ENCODE measurements around the gene PFN1. TPM values are rescaled to one million over a fixed set of nuclear protein-coding genes. Genes with fewer than 3 reads are reported as not detected.

The PFN1 gene
- total RNA-seq, 2 experiments from 2014 or later = 1,726 to 1,759 TPM

DNA sequence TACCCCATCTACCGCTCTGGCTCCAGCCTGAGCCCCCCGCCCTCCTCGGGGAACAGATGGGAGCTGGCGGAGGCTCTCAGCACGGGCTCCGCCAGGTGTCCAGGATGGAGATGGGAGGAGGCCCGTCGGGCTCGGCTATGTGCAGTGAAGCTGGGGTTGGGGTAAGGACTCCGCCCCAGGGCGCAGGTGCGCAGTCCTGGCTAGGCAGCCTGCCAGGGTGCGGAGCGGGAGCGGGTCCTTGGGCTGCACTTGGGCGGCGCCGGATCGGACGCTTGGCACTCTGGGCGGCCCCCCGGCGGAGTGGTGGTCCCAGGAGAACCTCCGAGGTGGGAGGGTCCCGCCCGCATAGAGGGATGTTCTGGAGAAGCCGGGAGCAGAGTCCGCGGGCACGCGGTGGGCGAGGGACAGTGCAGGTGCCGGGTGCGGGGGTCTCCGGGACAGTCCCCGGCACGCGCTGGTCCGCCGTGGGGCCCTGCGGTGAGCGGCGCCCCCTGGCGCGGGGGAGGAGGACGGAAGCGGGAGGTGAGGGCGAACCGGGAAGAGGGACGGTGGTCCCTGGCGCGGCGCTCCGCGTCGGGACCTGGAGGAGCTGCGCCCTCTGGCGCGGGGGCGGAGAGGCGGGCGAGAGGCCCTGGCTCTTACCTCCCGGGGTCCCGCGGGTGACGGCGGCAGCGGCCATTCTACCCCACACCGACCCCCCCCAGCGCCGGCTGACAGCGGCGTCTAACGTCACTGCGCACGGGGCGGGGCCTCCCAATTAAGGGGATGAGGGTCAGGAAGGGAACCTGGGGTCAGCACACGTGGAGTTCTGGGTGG, 38.8 kb upstream of the PFN1 start, which contains the start of gene CAMTA2:
CAMTA2 (minus strand) TSS at position 725 of the 816 bp plus-strand sequence. CDS start 1,453 bp downstream, outside the sequence.
- intact Hi-C loops (cut with micrococcal nuclease) = no loop called here
- H3K4me3 Mint-ChIP-seq = peak within 1 kb of the TSS; percentile 85
- POLR2A ChIA-PET = interaction anchor here (0.6 to 6.9 kb wide), 13 partner anchors 11 to 126 kb away, joined by 3 to 75 read pairs (median 4); partner anchors contain the start of genes INCA1, KIF1C, PFN1 and RNF167
- H3K36me3 Mint-ChIP-seq (ENCODE audit: low read depth) = peaks cover 25% of the 10 kb centered on the region
- TF ChIP-seq, protein P1, sequence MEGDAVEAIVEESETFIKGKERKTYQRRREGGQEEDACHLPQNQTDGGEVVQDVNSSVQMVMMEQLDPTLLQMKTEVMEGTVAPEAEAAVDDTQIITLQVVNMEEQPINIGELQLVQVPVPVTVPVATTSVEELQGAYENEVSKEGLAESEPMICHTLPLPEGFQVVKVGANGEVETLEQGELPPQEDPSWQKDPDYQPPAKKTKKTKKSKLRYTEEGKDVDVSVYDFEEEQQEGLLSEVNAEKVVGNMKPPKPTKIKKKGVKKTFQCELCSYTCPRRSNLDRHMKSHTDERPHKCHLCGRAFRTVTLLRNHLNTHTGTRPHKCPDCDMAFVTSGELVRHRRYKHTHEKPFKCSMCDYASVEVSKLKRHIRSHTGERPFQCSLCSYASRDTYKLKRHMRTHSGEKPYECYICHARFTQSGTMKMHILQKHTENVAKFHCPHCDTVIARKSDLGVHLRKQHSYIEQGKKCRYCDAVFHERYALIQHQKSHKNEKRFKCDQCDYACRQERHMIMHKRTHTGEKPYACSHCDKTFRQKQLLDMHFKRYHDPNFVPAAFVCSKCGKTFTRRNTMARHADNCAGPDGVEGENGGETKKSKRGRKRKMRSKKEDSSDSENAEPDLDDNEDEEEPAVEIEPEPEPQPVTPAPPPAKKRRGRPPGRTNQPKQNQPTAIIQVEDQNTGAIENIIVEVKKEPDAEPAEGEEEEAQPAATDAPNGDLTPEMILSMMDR (IDR thresholded peaks at IDR 0.05) = peak; percentile 64
- H3K9me3 Mint-ChIP-seq = no peaks in the 10 kb centered on the region
- peak within 1 kb of the TSS; percentile 92 for H3K27ac Mint-ChIP-seq
- H3K27me3 Mint-ChIP-seq = no peaks in the 10 kb centered on the region
- ATAC-seq (peak; percentile 88), DNase-seq (peak; percentile 92)
- CTCF ChIA-PET = interaction anchor here (0.7 to 1.8 kb wide), 9 partner anchors 10 to 78 kb away, joined by 3 to 6 read pairs (median 3); partner anchors contain the start of genes INCA1, KIF1C, RNF167 and SLC25A11
- H3K4me1 Mint-ChIP-seq (ENCODE audit: low read depth) = peaks cover 30% of the 10 kb centered on the region

DNA sequence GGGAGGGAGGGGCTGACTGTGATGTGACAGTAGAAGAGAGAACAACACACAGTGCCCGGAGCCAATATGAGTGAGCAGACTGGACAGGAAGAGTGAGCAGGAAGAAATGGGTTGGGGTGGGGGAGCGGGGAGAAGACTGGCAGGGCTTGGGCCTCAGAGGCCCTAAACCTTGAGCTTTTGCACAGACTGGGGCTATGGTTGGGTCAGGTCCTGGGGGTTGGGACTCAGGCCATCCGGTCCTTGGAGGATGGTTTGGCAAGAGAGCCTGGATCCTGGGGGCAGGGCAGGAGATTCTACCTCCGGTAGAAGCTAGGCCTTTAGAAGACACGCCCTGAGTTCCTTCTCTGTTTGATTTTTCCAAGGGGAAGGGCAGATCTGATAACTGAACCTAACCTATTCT, 38.1 kb upstream of the PFN1 start:
- POLR2A ChIA-PET = interaction anchor here (1.5 to 6.9 kb wide), 5 partner anchors 12 to 46 kb away, joined by 3 to 75 read pairs (median 11); partner anchors contain the start of genes INCA1, KIF1C, RNF167 and SLC25A11
- Mint-ChIP-seq H3K27ac (peak overlapping the region; percentile 92), H3K27me3 (no peaks in the 10 kb centered on the region), H3K4me1 (ENCODE audit: low read depth) (peaks cover 28% of the 10 kb centered on the region), H3K9me3 (no peaks in the 10 kb centered on the region), H3K4me3 (peak overlapping the region; percentile 85), H3K36me3 (ENCODE audit: low read depth) (peaks cover 21% of the 10 kb centered on the region)
- TF ChIP-seq, protein P1 (IDR thresholded peaks at IDR 0.05) = no peak
- no peak for DNase-seq
- CTCF ChIA-PET = interaction anchor here (0.8 to 1.8 kb wide), 5 partner anchors 11 to 77 kb away, joined by 3 to 6 read pairs (median 5); partner anchors contain the start of genes INCA1, KIF1C, RNF167 and SLC25A11
- ATAC-seq = no peak
- intact Hi-C loops (cut with micrococcal nuclease) = no loop called here

DNA sequence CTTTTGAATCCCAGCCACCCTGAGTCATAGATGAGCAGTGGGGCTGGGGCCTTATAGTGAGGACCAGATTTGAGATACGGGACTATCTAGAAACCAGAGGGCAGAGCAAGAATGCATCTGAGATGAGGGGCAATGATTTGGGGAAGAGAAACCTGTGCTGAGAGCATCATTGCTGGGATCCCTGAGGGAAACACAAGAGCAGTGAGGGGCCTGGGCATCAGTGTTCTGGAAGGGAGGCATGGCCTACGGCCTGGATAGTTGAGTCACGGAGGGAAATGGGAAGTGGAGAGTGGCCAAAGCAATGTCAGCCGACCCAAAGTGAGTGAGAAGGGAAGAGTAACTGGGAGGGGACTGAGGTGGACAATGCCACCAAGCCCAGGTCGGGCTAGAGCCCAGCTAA, 34.0 kb upstream of the PFN1 start:
- ChIA-PET CTCF (interaction anchor here (1.0 kb wide), 1 partner anchor 15 kb away, joined by 3 read pairs; the partner anchor contains the start of genes INCA1 and KIF1C), POLR2A (interaction anchor here (0.6 to 1.2 kb wide), 3 partner anchors 12 to 18 kb away, joined by 3 to 6 read pairs (median 3); no protein-coding TSS in a partner anchor)
- H3K27ac Mint-ChIP-seq = no peak overlapping the region
- H3K36me3 Mint-ChIP-seq (ENCODE audit: low read depth) = peaks cover 24% of the 10 kb centered on the region
- no peaks in the 10 kb centered on the region for H3K9me3 Mint-ChIP-seq
- peaks cover 27% of the 10 kb centered on the region for H3K4me1 Mint-ChIP-seq (ENCODE audit: low read depth)
- H3K4me3 Mint-ChIP-seq = no peak overlapping the region
- no peaks in the 10 kb centered on the region for H3K27me3 Mint-ChIP-seq
- ATAC-seq (no peak), DNase-seq (no peak)
- intact Hi-C loops (cut with micrococcal nuclease) = loop anchor here (5.0 kb wide), 1 partner anchor 80 kb away; no protein-coding TSS in a partner anchor
- TF ChIP-seq, protein P1 (IDR thresholded peaks at IDR 0.05) = no peak

DNA sequence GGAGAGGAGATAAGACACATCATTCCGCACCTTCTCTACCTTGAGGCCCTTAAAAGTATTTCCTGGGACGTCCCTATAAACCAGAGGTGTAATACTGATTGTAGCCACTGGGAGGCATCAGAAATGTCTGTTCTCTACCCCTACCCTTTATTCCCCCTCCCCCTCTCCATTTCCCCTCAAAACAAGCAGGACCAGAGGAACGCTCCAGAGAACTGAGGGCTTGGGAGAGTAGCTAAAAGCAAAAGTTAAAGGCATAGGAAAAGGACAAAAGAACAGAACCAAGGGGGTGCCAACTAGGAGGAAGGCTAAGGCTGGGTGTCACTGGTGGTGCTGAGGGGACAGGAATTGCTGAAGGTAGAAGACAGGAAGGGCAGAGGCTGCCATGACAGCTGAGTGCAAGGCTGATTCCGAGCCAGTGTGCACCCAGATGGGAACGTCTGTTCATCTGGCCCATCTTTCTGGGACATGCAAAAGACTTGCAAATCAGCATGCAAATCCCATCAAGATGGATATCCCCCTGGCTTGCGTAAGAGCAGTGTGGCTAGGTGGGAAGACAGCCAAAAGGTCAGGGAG, 32.4 kb upstream of the PFN1 start:
- ChIA-PET POLR2A (interaction anchor here (0.6 to 3.6 kb wide), 8 partner anchors 9 to 414 kb away, joined by 3 to 36 read pairs (median 4); partner anchors contain the start of gene SPAG7), CTCF (interaction anchor here (0.7 to 3.7 kb wide), 18 partner anchors 8 to 278 kb away, joined by 3 to 33 read pairs (median 4); partner anchors contain the start of genes CHRNE and SPAG7)
- Mint-ChIP-seq H3K4me3 (no peak overlapping the region), H3K36me3 (ENCODE audit: low read depth) (peaks cover 27% of the 10 kb centered on the region), H3K4me1 (ENCODE audit: low read depth) (peaks cover 17% of the 10 kb centered on the region), H3K27me3 (no peaks in the 10 kb centered on the region), H3K27ac (peak overlapping the region; percentile 64), H3K9me3 (no peaks in the 10 kb centered on the region)
- DNase-seq (peak; percentile 62), ATAC-seq (peak; percentile 95)
- intact Hi-C loops (cut with micrococcal nuclease) = loop anchor here (5.0 kb wide), 1 partner anchor 82 kb away; no protein-coding TSS in a partner anchor
- TF ChIP-seq, protein P1 (IDR thresholded peaks at IDR 0.05) = peak; percentile 89

Data from activated CD8-positive, alpha-beta T cell treated with anti-CD3 and anti-CD28 coated beads for 36 hours (primary cell).